CD4-positive, alpha-beta T cell treated with Interleukin-15 for 4 hours (primary cell): Measurements from ENCODE around the gene MALT1.
"Not testable (repeated sequence)": the region's sequence is repeated elsewhere in the genome, so short reads cannot be mapped to it uniquely, and the experiment has no call there.

Experiments used
- DNase-seq: peaks from one replicate; pipeline ENCODE4 v3.0.0-alpha.2; 2020; ENCODE audit warnings: low spot score

Gene MALT1

GRCh38 chr18:58653144-58653722 is 18.0 kb upstream of the MALT1 start:
- not testable (repeated sequence) for DNase-seq

GRCh38 chr18:58653814-58654509 is 17.3 kb upstream of the MALT1 start:
- DNase-seq, result no peak

GRCh38 chr18:58654896-58655614 is 16.2 kb upstream of the MALT1 start:
- no peak for DNase-seq

- DNase-seq, result no peak
Measured at GRCh38 chr18:58657081-58657480, 14.2 kb upstream of the MALT1 start.

- no peak for DNase-seq
Measured at GRCh38 chr18:58657494-58657893, 13.8 kb upstream of the MALT1 start.

GRCh38 chr18:58659691-58660090 is 11.6 kb upstream of the MALT1 start:
- no peak for DNase-seq

- DNase-seq, result no peak
Measured at GRCh38 chr18:58660915-58661314, 10.3 kb upstream of the MALT1 start.

GRCh38 chr18:58661423-58661822 is 9.8 kb upstream of the MALT1 start:
- no peak for DNase-seq

- no peak for DNase-seq
Measured at GRCh38 chr18:58662118-58662517, 9.1 kb upstream of the MALT1 start.

GRCh38 chr18:58666176-58666575 is 5.1 kb upstream of the MALT1 start:
- no peak for DNase-seq

- no peak for DNase-seq
Measured at GRCh38 chr18:58668211-58668610, 3.1 kb upstream of the MALT1 start.

- no peak for DNase-seq
Measured at GRCh38 chr18:58668897-58669296, 2.4 kb upstream of the MALT1 start.

GRCh38 chr18:58669731-58670378 is 1.4 kb upstream of the MALT1 start:
- no peak for DNase-seq

GRCh38 chr18:58670404-58671110 is 708 bp upstream of the MALT1 start:
- no peak for DNase-seq

GRCh38 chr18:58671632-58672564 is 633 bp downstream of the MALT1 start:
- DNase-seq, result no peak

- no peak for DNase-seq
Measured at GRCh38 chr18:58674159-58674558, 2.9 kb downstream of the MALT1 start.

GRCh38 chr18:58674863-58675472 is 3.7 kb downstream of the MALT1 start:
- no peak for DNase-seq

GRCh38 chr18:58676270-58676669 is 5.0 kb downstream of the MALT1 start:
- no peak for DNase-seq

GRCh38 chr18:58682429-58683069 is 11.3 kb downstream of the MALT1 start:
- no peak for DNase-seq

GRCh38 chr18:58687871-58688308 is 16.6 kb downstream of the MALT1 start:
- DNase-seq, result peak; percentile 82
